AG09319 (cell line): ENCODE measurements around the gene RIMS4.

Source experiments
- DNase-seq: peaks from one replicate; pipeline ENCODE4 v3.0.0-alpha.2; 2010; ENCODE audit warnings: low read depth; ENCODE audit errors: extremely low read depth
- TF ChIP-seq, protein P1 (sequence below): IDR thresholded peaks from 2 replicates; pipeline ENCODE4 v1.5.1; 2011; ENCODE audit warnings: low read depth, mild to moderate bottlenecking, inconsistent platforms, low read length, moderate library complexity

Gene RIMS4

DNA sequence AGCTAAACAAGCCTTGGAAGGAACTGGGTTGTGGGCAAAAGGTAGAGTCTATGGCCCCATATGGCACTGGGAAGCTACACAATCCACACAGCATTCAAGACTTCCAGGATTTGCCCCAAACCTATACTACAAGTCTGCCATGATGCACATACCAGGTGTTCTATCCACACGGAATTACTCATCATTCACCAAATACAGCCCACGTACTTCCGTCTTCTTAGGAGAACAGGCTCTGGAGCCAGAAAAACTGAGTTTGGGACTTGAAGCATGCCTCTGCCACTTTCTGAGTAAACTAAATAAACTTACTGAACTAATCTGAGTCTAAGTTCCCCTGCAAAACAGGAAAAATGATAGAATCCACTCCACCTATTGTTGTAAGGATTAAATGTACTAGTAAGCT lies 28.6 kb downstream of the RIMS4 start:
- TF ChIP-seq, protein P1, sequence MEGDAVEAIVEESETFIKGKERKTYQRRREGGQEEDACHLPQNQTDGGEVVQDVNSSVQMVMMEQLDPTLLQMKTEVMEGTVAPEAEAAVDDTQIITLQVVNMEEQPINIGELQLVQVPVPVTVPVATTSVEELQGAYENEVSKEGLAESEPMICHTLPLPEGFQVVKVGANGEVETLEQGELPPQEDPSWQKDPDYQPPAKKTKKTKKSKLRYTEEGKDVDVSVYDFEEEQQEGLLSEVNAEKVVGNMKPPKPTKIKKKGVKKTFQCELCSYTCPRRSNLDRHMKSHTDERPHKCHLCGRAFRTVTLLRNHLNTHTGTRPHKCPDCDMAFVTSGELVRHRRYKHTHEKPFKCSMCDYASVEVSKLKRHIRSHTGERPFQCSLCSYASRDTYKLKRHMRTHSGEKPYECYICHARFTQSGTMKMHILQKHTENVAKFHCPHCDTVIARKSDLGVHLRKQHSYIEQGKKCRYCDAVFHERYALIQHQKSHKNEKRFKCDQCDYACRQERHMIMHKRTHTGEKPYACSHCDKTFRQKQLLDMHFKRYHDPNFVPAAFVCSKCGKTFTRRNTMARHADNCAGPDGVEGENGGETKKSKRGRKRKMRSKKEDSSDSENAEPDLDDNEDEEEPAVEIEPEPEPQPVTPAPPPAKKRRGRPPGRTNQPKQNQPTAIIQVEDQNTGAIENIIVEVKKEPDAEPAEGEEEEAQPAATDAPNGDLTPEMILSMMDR, result no peak
- DNase-seq, result no peak

DNA sequence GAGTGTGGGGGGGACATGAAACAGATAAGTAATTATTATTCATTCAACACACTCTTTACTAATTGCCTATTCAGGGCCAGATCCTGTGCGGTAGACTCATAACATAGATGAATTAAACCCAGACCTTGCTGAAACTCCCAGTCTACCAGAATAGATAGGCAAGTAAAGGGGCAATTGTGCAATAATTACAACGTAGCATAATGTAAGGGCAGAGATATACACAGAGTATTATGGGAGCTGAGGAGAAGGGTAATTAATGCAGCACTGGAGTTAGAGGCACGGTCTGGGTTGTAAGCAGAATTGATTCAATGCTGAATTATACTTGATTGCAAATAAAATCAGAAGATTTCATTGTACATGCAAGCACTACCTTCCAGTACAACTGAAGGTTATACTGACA lies 29.2 kb downstream of the RIMS4 start:
- DNase-seq, result no peak
- TF ChIP-seq, protein P1, result no peak

DNA sequence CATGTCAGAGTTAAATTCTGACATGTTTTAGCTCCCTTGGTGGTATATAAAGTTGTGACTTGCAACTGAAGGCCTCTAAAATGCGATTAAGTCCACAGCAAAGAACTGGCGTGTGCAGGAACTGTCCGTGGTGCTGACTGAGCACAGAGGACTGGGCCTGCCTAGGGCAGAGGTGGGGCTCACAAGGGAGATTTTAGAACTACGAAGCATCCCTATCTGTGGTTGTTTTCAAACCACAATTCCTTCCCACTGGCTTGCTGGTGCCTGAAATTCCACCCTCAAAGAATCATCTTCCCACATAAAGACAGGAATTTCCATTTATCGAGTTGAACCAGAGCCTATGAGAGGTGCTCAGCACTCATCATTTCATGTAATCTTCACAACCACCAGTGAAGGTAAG lies 30.1 kb downstream of the RIMS4 start:
- DNase-seq, result peak; percentile 8
- TF ChIP-seq, protein P1, result no peak

DNA sequence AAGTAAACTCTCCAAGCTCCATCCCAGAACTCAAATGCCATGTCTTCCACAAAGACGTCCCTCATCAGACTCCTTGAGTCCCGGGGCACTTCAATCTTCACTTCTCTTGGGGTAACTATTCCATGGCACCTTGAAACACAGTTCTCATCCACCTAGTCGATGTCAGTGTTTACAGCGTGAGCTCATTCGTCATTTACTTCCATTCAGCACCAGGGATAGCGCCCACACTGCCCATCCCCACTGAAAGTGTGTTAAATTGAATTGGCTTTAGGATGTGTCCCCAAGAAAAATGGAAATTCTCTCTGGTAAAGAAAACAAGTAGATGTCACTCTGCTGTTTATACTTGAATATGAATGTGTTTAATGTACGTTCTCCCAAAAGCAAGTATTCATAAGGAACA lies 33.4 kb downstream of the RIMS4 start:
- DNase-seq, result no peak
- TF ChIP-seq, protein P1, result no peak

DNA sequence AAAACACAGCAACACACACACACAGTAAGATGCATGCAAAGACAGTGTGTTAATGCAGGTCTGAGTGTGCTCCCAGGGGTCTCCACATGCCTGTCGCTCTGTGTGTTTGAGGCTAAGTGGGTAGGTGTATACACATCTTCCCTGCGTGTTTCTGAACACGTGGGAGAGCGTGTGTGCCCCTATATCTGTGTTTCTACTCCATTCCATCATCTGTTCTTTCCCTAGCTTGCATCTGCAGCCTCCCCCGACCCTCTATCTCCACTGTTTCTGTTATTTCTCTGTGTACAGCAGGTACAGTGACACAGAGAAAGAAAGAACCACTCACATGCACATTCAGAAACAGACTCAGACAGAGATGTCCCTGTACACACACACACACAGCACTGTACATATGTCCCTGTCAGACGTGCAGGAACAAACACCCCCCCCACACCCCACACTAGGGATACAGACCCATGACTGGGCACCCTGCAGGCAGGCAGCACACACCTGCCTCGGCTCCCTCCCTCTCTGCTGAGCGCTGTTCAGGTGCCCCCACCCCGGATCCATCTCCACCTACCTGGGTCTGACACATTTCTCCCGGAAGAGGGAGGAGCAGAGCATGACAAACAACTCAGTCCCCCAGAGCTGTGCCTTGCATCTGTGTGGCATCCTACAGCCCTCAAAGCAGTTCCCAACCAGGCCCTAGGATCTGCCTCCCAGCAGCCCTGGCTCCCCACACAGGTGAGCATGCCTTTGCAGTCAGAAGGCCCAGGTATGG lies 37.1 kb downstream of the RIMS4 start:
- TF ChIP-seq, protein P1, result no peak
- DNase-seq, result no peak

GRCh38 chr20:44772636-44773035 lies 37.7 kb downstream of the RIMS4 start:
- TF ChIP-seq, protein P1, result no peak
- DNase-seq, result no peak

DNA sequence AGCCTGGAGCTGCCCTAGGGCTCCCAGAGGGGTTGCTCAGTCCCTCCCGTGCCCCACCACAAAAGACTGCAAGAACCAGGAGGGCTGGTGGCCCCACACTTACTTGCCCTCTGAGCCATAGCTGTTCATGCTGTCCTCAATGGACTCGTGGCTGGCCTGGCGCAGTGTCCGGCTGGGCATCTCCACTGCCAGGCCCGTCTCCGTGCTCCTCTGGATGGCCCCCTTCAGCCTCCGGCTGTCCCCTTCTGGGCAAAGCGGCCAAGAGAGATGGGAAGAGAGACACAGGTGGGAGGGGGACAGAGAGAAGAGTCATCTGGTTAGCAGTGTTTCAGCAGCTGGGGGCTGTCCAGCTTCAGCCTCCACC lies 39.2 kb downstream of the RIMS4 start:
- DNase-seq, result no peak

More for the DNA sequence above, 39.2 kb downstream of the RIMS4 start:
- TF ChIP-seq, protein P1, result no peak
